ENCODE measurements around the gene TNIK.

Gene TNIK

GRCh38 chr3:171459942-171460724 lies at the start of gene TNIK:
Gene TNIK (minus strand): TSS chr3:171460405. CDS start chr3:171460063, 342 bp downstream.
- DNase-seq = peak; percentile 90

DNA sequence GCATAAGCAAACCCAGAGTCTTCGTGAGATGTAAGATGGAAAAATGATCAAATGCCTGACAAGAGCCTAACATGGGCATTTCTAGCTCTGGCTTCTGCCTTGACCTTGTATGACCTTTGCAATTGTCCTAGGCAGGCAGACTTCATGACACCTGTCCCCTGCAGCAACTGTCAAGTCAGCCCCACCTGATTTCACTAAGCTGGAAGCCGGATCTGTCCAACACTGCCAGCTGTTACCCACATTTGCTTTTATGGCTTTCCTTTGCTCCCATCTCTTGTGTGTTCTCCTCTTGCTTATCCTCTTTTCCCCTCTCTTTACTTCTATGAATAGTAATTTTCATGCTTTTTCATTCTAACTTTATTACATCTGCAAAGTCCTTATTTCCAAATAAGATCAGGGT lies 48.5 kb upstream of the TNIK start:
- DNase-seq = no peak

- DNase-seq = no peak
Observed at GRCh38 chr3:171508206-171508605, 48.0 kb upstream of the TNIK start.

DNA sequence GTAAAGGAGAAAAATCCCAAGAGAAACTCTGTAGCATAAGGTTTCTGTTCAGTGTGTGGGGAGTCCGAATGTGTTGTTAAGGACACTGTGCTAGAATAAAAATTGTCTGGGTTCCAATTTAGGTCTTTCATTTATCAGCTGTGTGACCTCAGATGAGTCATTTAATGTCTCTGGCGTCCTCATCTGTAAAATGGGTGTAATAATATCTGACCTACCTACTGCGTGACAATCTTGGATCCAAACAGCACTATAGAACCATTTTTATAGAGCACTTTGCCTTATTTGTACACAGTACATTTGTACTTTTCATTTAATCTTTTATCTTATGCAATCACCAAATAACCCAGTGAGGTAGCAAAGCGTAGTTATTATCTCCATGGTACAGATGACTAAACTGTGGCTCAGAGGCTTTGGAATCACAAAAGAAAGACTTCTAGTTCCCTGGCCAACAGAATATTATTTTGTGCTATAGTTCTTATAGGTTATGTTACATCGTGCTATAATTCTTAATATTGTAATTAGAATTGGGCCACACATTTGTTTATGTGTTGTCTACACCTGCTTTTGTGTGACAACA lies 46.6 kb upstream of the TNIK start:
- DNase-seq = no peak

GRCh38 chr3:171505822-171506333 lies 45.7 kb upstream of the TNIK start:
- no peak for DNase-seq

DNA sequence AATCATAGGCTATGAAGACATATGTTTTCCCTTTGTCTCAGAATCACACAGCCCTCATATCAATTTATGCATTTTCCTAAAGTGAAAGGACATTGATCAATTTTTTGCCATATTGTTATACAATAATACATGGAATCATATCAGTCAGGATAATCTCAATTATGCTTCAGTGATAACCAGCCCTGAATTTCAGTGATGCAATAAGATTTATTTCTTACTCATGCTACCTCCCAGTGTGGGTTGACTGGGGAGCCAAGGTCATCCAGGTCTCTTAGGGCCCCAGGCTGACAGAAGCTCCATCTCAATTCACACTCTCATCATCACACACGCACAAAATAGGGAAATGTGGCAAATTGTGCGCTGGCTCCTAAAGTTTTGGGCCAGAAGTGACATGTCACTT lies 44.2 kb upstream of the TNIK start:
- no peak for DNase-seq

DNA sequence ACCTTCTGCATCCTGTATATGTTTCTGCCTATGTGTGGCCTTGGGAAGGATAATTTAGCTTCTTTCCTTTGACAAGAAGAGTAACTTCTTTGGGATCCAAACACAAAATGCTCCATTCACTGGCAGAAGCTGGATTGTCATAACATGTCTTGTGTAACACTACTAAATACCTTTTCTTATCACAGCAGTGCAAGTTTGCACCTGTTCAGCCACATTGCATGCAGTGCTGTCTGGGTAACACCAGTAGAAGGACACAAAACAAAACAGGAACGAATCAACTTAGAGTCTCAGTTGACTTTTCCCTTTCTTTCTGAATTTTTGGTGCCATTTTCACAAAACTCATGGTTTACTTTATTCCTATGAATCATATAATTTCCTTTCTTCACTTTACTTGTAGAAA lies 43.6 kb upstream of the TNIK start:
- DNase-seq = no peak

DNA sequence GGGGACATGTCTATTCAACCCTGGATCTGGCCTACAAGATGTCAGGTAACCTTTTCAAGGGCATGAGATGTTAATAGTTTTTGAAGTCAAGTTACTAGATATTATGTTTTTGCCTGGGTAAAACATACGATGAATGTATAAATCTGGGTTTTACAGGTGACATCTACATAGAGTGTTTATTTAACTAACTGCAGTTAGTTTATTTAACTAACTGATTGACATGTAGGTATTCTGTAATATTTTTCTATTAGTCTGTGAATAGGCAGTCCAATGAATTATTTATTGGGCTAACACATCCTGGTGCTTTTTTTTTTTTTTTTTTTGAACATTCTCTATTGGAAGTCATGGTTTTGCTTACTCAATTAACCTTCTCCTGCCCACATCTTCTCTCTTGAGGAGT lies 38.7 kb upstream of the TNIK start:
- no peak for DNase-seq

- DNase-seq = no peak
Observed at GRCh38 chr3:171497468-171497867, 37.3 kb upstream of the TNIK start.

DNA sequence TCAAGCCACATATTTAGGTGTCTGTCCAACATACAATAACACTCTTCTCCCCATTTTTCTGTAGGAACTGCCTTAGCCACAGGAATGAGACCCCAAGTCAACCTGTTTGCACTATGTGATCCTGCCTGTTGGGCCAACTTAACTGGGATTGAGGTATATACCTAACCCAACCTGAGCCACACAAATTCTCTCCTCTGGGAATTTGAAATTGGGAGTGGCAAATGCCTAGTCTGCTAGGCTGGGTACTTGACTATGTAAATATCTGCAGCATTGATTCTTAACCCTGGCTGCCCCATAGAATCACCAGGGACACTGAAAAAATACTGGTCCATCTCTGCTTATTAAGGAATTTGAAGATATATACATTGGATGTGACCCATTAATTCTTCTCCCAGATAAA lies 35.2 kb upstream of the TNIK start:
- no peak for DNase-seq

- no peak for DNase-seq
Observed at GRCh38 chr3:171494457-171495109, 34.4 kb upstream of the TNIK start.

GRCh38 chr3:171491361-171491760 lies 31.2 kb upstream of the TNIK start:
- DNase-seq = no peak

DNA sequence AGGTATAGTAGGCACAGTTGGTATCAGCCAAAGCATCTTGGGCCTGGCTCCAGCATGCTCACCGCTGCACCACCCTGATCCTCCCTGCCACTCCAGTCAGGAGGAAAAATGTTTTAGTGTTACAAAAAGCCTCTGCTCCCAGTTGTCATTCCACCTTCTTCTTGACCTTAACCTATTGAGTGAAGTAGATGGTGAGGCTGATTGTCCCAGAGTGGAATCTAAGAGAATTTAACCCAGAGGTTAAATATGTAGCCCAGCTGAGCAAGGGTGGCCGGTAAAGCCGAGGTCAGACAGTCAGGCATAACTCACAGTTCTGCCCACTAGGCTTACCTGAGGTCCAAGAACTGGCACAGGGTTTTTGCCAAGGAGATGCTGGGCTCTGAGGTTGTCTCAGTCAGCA lies 30.7 kb upstream of the TNIK start:
- no peak for DNase-seq

DNA sequence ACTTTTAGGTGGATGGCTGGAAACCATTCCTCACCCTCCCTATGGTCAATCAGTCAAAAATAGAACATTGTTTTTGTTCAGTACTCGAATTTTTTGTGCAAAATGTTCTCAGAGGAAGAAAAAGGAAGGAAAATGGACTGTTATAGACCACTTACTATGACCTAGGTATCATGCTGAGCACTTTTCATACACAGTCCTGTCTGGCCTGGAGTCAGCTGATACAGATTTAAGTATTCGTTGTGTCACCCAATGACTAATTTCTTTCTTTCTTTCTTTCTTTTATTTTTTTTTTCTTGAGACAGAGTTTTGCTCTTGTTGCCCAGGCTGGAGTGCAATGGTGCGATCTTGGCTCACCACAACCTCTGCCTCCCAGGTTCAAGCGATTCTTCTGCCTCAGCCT lies 29.1 kb upstream of the TNIK start:
- DNase-seq = no peak

- no peak for DNase-seq
Observed at GRCh38 chr3:171488479-171488878, 28.3 kb upstream of the TNIK start.

GRCh38 chr3:171487382-171487781 lies 27.2 kb upstream of the TNIK start:
- no peak for DNase-seq

GRCh38 chr3:171485338-171485737 lies 25.1 kb upstream of the TNIK start:
- DNase-seq = no peak

GRCh38 chr3:171481011-171481410 lies 20.8 kb upstream of the TNIK start:
- no peak for DNase-seq

- DNase-seq = no peak
Observed at GRCh38 chr3:171480526-171480925, 20.3 kb upstream of the TNIK start.

DNA sequence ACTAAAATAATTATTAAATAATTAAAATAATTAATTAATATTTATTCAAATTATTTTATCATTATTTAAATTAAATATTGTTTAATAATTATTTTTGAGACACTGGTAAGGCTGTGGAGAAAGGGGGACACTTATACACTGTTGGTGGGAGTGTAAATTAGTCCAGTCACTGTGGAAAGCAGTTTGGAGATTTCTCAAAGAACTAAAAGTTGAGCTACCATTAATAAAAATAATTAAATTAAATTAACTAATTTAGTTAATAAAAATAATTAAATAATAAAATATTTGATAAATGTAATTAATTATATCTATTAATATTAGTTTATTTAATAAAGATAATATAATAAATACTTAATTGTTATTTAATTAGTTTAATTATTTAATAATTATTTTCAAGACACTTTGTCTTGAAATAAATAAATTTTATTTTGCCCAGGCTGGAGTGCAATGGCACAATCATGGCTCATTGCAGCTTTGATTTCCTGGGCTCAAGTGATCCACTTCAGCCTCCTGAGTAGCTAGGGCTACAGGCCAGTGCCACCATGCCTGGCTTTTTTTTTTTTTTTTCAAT lies 16.4 kb upstream of the TNIK start:
- DNase-seq = no peak

GRCh38 chr3:171472552-171472951 lies 12.3 kb upstream of the TNIK start:
- no peak for DNase-seq

- DNase-seq = no peak
Observed at GRCh38 chr3:171470714-171471227, 10.6 kb upstream of the TNIK start.

DNA sequence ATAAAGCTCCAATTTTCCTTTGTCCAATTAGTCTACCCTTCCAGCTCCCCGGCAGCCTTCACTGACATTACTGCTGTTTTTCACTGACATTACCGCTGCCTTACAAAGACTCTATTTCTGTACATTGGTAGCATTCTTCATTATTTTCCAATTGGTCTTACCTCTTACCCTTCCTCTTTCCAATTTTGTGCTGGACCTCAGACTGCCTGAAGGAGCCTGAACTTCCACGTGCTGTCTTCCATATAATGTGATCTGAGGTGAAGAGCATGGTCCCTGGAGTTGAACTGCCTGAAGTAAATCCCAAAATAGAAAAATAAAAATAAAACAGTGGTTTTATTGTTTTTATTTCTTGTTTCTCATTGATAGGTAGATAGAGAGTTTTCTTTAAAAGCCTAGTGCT lies 9.2 kb upstream of the TNIK start:
- DNase-seq = no peak
